Superior temporal gyrus (tissue), 1 donor: ENCODE measurements around the gene HRH1.
"Not testable (repeated sequence)": the region's sequence is repeated elsewhere in the genome, so short reads cannot be mapped to it uniquely, and the experiment has no call there.

ENCODE experiments used
- DNase-seq: peaks from one replicate; pipeline ENCODE4 v3.0.0-alpha.2; 2016; ENCODE audit errors: extremely low spot score

Gene HRH1

GRCh38 chr3:11170052-11170770 lies 15.9 kb downstream of the HRH1 start:
- DNase-seq, result no peak

GRCh38 chr3:11172096-11172690 lies 17.9 kb downstream of the HRH1 start:
- no peak for DNase-seq

- no peak for DNase-seq
These were observed 19.7 kb downstream of the HRH1 start for GRCh38 chr3:11173828-11174465.

GRCh38 chr3:11178421-11178820 lies 24.1 kb downstream of the HRH1 start:
- no peak for DNase-seq

- DNase-seq, result not testable (repeated sequence)
These were observed 30.2 kb downstream of the HRH1 start for GRCh38 chr3:11184328-11184969.

- DNase-seq, result no peak
These were observed 30.9 kb downstream of the HRH1 start for GRCh38 chr3:11185144-11185543.

- DNase-seq, result no peak
These were observed 31.4 kb downstream of the HRH1 start for GRCh38 chr3:11185564-11186317.

GRCh38 chr3:11186318-11186692 lies 32.0 kb downstream of the HRH1 start:
- DNase-seq, result no peak

GRCh38 chr3:11186771-11187191 lies 32.5 kb downstream of the HRH1 start:
- DNase-seq, result no peak

GRCh38 chr3:11187681-11188080 lies 33.4 kb downstream of the HRH1 start:
- no peak for DNase-seq

GRCh38 chr3:11188231-11188630 lies 33.9 kb downstream of the HRH1 start:
- no peak for DNase-seq

GRCh38 chr3:11195201-11195600 lies 40.9 kb downstream of the HRH1 start:
- no peak for DNase-seq

GRCh38 chr3:11195721-11196332 lies 41.5 kb downstream of the HRH1 start:
- no peak for DNase-seq

GRCh38 chr3:11197484-11197883 lies 43.2 kb downstream of the HRH1 start:
- no peak for DNase-seq

- DNase-seq, result no peak
These were observed 43.8 kb downstream of the HRH1 start for GRCh38 chr3:11198070-11198469.

- DNase-seq, result no peak
These were observed 44.2 kb downstream of the HRH1 start for GRCh38 chr3:11198495-11198894.

- DNase-seq, result no peak
These were observed 45.9 kb downstream of the HRH1 start for GRCh38 chr3:11199902-11200845.

- DNase-seq, result no peak
These were observed 47.1 kb downstream of the HRH1 start for GRCh38 chr3:11201251-11202019.

- DNase-seq, result no peak
These were observed 49.7 kb downstream of the HRH1 start for GRCh38 chr3:11203961-11204360.
